HG02798 (cell line): ENCODE measurements around the gene FAM83B.
"Not testable (repeated sequence)": the region's sequence is repeated elsewhere in the genome, so short reads cannot be mapped to it uniquely, and the experiment has no call there.

Experiments used
- ATAC-seq: cut with Tn5 transposase; IDR thresholded peaks from one replicate; pipeline ENCODE4 v1.9.1; 2021; ENCODE audit warnings: mild to moderate bottlenecking; ENCODE audit not compliant: unreplicated experiment, poor library complexity

FAM83B gene

GRCh38 chr6:54846243-54846856 is at the start of gene FAM83B:
Gene FAM83B (plus strand): TSS chr6:54846771. CDS start chr6:54870247, 23,476 bp downstream.
- ATAC-seq: no peak

GRCh38 chr6:54796918-54797317 is 49.7 kb upstream of the FAM83B start:
- ATAC-seq: not testable (repeated sequence)

- ATAC-seq: no peak
These were observed 46.4 kb upstream of the FAM83B start for GRCh38 chr6:54800050-54800600.

- no peak for ATAC-seq
These were observed 45.3 kb upstream of the FAM83B start for GRCh38 chr6:54801244-54801643.

- no peak for ATAC-seq
These were observed 44.9 kb upstream of the FAM83B start for GRCh38 chr6:54801669-54802068.

- no peak for ATAC-seq
These were observed 43.6 kb upstream of the FAM83B start for GRCh38 chr6:54802775-54803634.

- ATAC-seq: no peak
These were observed 41.5 kb upstream of the FAM83B start for GRCh38 chr6:54805077-54805476.

GRCh38 chr6:54810147-54810546 is 36.4 kb upstream of the FAM83B start:
- no peak for ATAC-seq

GRCh38 chr6:54813892-54814291 is 32.7 kb upstream of the FAM83B start:
- ATAC-seq: no peak

- ATAC-seq: no peak
These were observed 29.3 kb upstream of the FAM83B start for GRCh38 chr6:54817236-54817635.

GRCh38 chr6:54817834-54818233 is 28.7 kb upstream of the FAM83B start:
- no peak for ATAC-seq

- ATAC-seq: not testable (repeated sequence)
These were observed 22.3 kb upstream of the FAM83B start for GRCh38 chr6:54824225-54824624.

GRCh38 chr6:54827010-54827409 is 19.6 kb upstream of the FAM83B start:
- no peak for ATAC-seq

- no peak for ATAC-seq
These were observed 16.4 kb upstream of the FAM83B start for GRCh38 chr6:54830216-54830615.

GRCh38 chr6:54835176-54835575 is 11.4 kb upstream of the FAM83B start:
- no peak for ATAC-seq

- ATAC-seq: no peak
These were observed 495 bp downstream of the FAM83B start for GRCh38 chr6:54846857-54847674.

- no peak for ATAC-seq
These were observed 1.4 kb downstream of the FAM83B start for GRCh38 chr6:54847799-54848597.

GRCh38 chr6:54850114-54850513 is 3.5 kb downstream of the FAM83B start:
- no peak for ATAC-seq

- peak; percentile 43 for ATAC-seq
These were observed 9.6 kb downstream of the FAM83B start for GRCh38 chr6:54856129-54856528.

- no peak for ATAC-seq
These were observed 13.6 kb downstream of the FAM83B start for GRCh38 chr6:54860132-54860531.
